HEK293 (cell line): ENCODE data around the gene ASB6.

ENCODE experiments used
- CTCF ChIA-PET: fragments of 350-600 bp; formaldehyde crosslinking; extraction: SDS; loops from one replicate; lab custom pipeline; 2021; ENCODE audit warnings: antibody characterized with exemption; lab: Yijun Ruan, JAX
- POLR2A ChIA-PET: fragments of 300-600 bp; formaldehyde crosslinking; extraction: SDS; loops from one replicate; lab custom pipeline; 2020; ENCODE audit warnings: antibody characterized with exemption, inconsistent platforms; lab: Yijun Ruan, JAX
- H3K27ac ChIP-seq: fragments of 200-500 bp; sonication (Bioruptor generic); 2 replicates; pipeline ENCODE4 v1.5.1; 2014; ENCODE audit warnings: low read depth, low read length, control low read depth, inconsistent platforms; ENCODE audit errors: extremely low read depth
- H3K36me3 ChIP-seq, 2 experiments: fragments of 200-500 bp in 1 of 2; sonication (Bioruptor generic) in 1 of 2; 1 replicate in 1 of 2; 2 replicates in 1 of 2; pipeline ENCODE4 v1.5.1; 2014 to 2017; ENCODE audit warnings: inconsistent platforms in 2 of 2, low read length in 2 of 2; ENCODE audit not compliant: control insufficient read depth in 2 of 2, insufficient read depth in 1 of 2
- H3K4me1 ChIP-seq: fragments of 200-500 bp; sonication (Bioruptor generic); 2 replicates; pipeline ENCODE4 v1.5.1; 2014; ENCODE audit warnings: mild to moderate bottlenecking, low read length, inconsistent platforms; ENCODE audit not compliant: control insufficient read depth, insufficient read depth
- H3K4me3 ChIP-seq: 2 replicates; pipeline ENCODE4 v1.5.1; 2011; ENCODE audit warnings: low read depth, mild to moderate bottlenecking, control low read depth, low read length, moderate library complexity
- H3K9me3 ChIP-seq: fragments of 200-500 bp; sonication (Bioruptor generic); 2 replicates; pipeline ENCODE4 v1.5.1; 2014; ENCODE audit warnings: low read depth, low read length, inconsistent platforms; ENCODE audit not compliant: control insufficient read depth, insufficient read depth
- GLIS1 ChIP-seq: fragments of 450-650 bp; formaldehyde crosslinking; IDR thresholded peaks from 2 replicates; pipeline ENCODE4 v1.5.1; 2016; ENCODE audit warnings: missing biosample characterization, missing genetic modification characterization
- KLF1 ChIP-seq: fragments of 450-650 bp; formaldehyde crosslinking; IDR thresholded peaks from 2 replicates; pipeline ENCODE4 v1.5.1; 2016; ENCODE audit warnings: missing biosample characterization, missing genetic modification characterization
- KLF10 ChIP-seq: fragments of 450-650 bp; IDR thresholded peaks from 2 replicates; pipeline ENCODE4 v1.5.1; 2018; ENCODE audit warnings: missing biosample characterization, mild to moderate bottlenecking, missing genetic modification characterization
- KLF7 ChIP-seq: fragments of 450-650 bp; formaldehyde crosslinking; IDR thresholded peaks from 2 replicates; pipeline ENCODE4 v1.5.1; 2016; ENCODE audit warnings: missing biosample characterization, missing genetic modification characterization, borderline replicate concordance
- OVOL3 ChIP-seq: fragments of 450-650 bp; formaldehyde crosslinking; IDR thresholded peaks from 2 replicates; pipeline ENCODE4 v1.5.1; 2016; ENCODE audit warnings: missing biosample characterization, missing genetic modification characterization
- PRDM10 ChIP-seq: fragments of 450-650 bp; formaldehyde crosslinking; IDR thresholded peaks from 2 replicates; pipeline ENCODE4 v1.5.1; 2016; ENCODE audit warnings: missing biosample characterization, missing genetic modification characterization
- REPIN1 ChIP-seq: fragments of 450-650 bp; formaldehyde crosslinking; IDR thresholded peaks from 2 replicates; pipeline ENCODE4 v1.5.1; 2017; ENCODE audit warnings: missing biosample characterization, missing genetic modification characterization, low read depth
- SP2 ChIP-seq: fragments of 450-650 bp; formaldehyde crosslinking; IDR thresholded peaks from 2 replicates; pipeline ENCODE4 v1.5.1; 2016; ENCODE audit warnings: missing biosample characterization, missing genetic modification characterization
- SP3 ChIP-seq: fragments of 450-650 bp; formaldehyde crosslinking; IDR thresholded peaks from 2 replicates; pipeline ENCODE4 v1.5.1; 2016; ENCODE audit warnings: missing biosample characterization, missing genetic modification characterization
- SP7 ChIP-seq: fragments of 450-650 bp; formaldehyde crosslinking; IDR thresholded peaks from 2 replicates; pipeline ENCODE4 v1.5.1; 2016; ENCODE audit warnings: missing biosample characterization, missing genetic modification characterization
- TCF7L2 ChIP-seq: IDR thresholded peaks from 2 replicates; pipeline ENCODE4 v1.6.1; 2011; ENCODE audit warnings: low read depth, mild to moderate bottlenecking, inconsistent platforms, low read length, moderate library complexity, borderline replicate concordance
- ZBTB7A ChIP-seq: fragments of 450-650 bp; formaldehyde crosslinking; IDR thresholded peaks from 2 replicates; pipeline ENCODE4 v1.5.1; 2016; ENCODE audit warnings: low read depth, missing biosample characterization, missing genetic modification characterization
- ZFP37 ChIP-seq: fragments of 450-650 bp; formaldehyde crosslinking; IDR thresholded peaks from 2 replicates; pipeline ENCODE4 v1.5.1; 2016; ENCODE audit warnings: missing biosample characterization, missing genetic modification characterization
- ZIC2 ChIP-seq: fragments of 450-650 bp; formaldehyde crosslinking; IDR thresholded peaks from 2 replicates; pipeline ENCODE4 v1.5.1; 2016; ENCODE audit warnings: missing biosample characterization, missing genetic modification characterization
- ZNF133 ChIP-seq: fragments of 450-650 bp; formaldehyde crosslinking; IDR thresholded peaks from 2 replicates; pipeline ENCODE4 v1.5.1; 2016; ENCODE audit warnings: missing biosample characterization, missing genetic modification characterization
- ZNF174 ChIP-seq: fragments of 450-650 bp; formaldehyde crosslinking; IDR thresholded peaks from 2 replicates; pipeline ENCODE4 v1.5.0; 2017; ENCODE audit warnings: missing biosample characterization, mild to moderate bottlenecking, missing genetic modification characterization
- ZNF175 ChIP-seq: fragments of 450-650 bp; formaldehyde crosslinking; IDR thresholded peaks from 2 replicates; pipeline ENCODE4 v1.5.1; 2016; ENCODE audit warnings: missing biosample characterization, missing genetic modification characterization
- ZNF19 ChIP-seq: fragments of 450-650 bp; formaldehyde crosslinking; IDR thresholded peaks from 2 replicates; pipeline ENCODE4; 2016; ENCODE audit warnings: missing biosample characterization, missing genetic modification characterization, low read depth
- ZNF2 ChIP-seq: fragments of 450-650 bp; formaldehyde crosslinking; IDR thresholded peaks from 2 replicates; pipeline ENCODE4 v1.5.1; 2016; ENCODE audit warnings: missing biosample characterization, missing genetic modification characterization
- ZNF211 ChIP-seq: fragments of 450-650 bp; formaldehyde crosslinking; IDR thresholded peaks from 2 replicates; pipeline ENCODE4 v1.5.1; 2016; ENCODE audit warnings: low read depth, missing biosample characterization, missing genetic modification characterization
- ZNF248 ChIP-seq: fragments of 450-650 bp; formaldehyde crosslinking; IDR thresholded peaks from 2 replicates; pipeline ENCODE4 v1.5.1; 2017; ENCODE audit warnings: missing biosample characterization, missing genetic modification characterization
- ZNF311 ChIP-seq: fragments of 450-650 bp; formaldehyde crosslinking; IDR thresholded peaks from 2 replicates; pipeline ENCODE4 v1.5.1; 2017; ENCODE audit warnings: missing biosample characterization, missing genetic modification characterization, borderline replicate concordance
- ZNF426 ChIP-seq: fragments of 450-650 bp; formaldehyde crosslinking; IDR thresholded peaks from 2 replicates; pipeline ENCODE4 v1.5.1; 2017; ENCODE audit warnings: missing biosample characterization, missing genetic modification characterization, mild to moderate bottlenecking, inconsistent platforms, moderate library complexity
- ZNF449 ChIP-seq: fragments of 450-650 bp; formaldehyde crosslinking; IDR thresholded peaks from 2 replicates; pipeline ENCODE4 v1.5.1; 2017; ENCODE audit warnings: missing biosample characterization, mild to moderate bottlenecking, missing genetic modification characterization, moderate library complexity
- ZNF544 ChIP-seq: fragments of 450-650 bp; formaldehyde crosslinking; IDR thresholded peaks from 2 replicates; pipeline ENCODE4 v1.5.0; 2017; ENCODE audit warnings: missing biosample characterization, missing genetic modification characterization
- ZNF785 ChIP-seq: fragments of 450-650 bp; formaldehyde crosslinking; IDR thresholded peaks from 2 replicates; pipeline ENCODE4 v1.5.1; 2016; ENCODE audit warnings: missing biosample characterization, missing genetic modification characterization
- TF ChIP-seq, protein P1 (sequence below): fragments of 450-650 bp; formaldehyde crosslinking; IDR thresholded peaks from 2 replicates; pipeline ENCODE4 v1.5.1; 2016; ENCODE audit warnings: missing biosample characterization, missing genetic modification characterization

Gene ASB6, protein sequence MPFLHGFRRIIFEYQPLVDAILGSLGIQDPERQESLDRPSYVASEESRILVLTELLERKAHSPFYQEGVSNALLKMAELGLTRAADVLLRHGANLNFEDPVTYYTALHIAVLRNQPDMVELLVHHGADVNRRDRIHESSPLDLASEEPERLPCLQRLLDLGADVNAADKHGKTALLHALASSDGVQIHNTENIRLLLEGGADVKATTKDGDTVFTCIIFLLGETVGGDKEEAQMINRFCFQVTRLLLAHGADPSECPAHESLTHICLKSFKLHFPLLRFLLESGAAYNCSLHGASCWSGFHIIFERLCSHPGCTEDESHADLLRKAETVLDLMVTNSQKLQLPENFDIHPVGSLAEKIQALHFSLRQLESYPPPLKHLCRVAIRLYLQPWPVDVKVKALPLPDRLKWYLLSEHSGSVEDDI

GRCh38 chr9:129641750-129642585 lies at the start of gene ASB6:
ASB6 (minus strand) TSS chr9:129642151; CDS start chr9:129641999, 152 bp downstream.
- H3K27ac ChIP-seq = peak within 1 kb of the TSS; percentile 70
- H3K4me1 ChIP-seq = peaks cover 11% of the 10 kb centered on the region
- CTCF ChIA-PET = interaction anchor here (0.5 to 3.6 kb wide), 38 partner anchors 10 to 517 kb away, joined by 3 to 30 read pairs (median 4); no protein-coding TSS in a partner anchor
- H3K36me3 ChIP-seq = peaks cover 4 to 30% of the 10 kb centered on the region in 2 experiments; a peak in 1 of 3 replicates
- no peaks in the 10 kb centered on the region for H3K9me3 ChIP-seq
- H3K4me3 ChIP-seq = peak within 1 kb of the TSS; percentile 79
- POLR2A ChIA-PET = interaction anchor here (0.6 to 1.2 kb wide), 2 partner anchors 71 to 96 kb away, joined by 3 read pairs; no protein-coding TSS in a partner anchor
- TF ChIP-seq KLF7 (tag by site-specific recombination) (peak; percentile 60; the same call in 1 of the 2 replicates), ZBTB7A (peak; percentile 89), ZNF2 (tag by site-specific recombination) (no peak; the same call in 1 of the 2 replicates), ZNF19 (tag by site-specific recombination) (no peak), GLIS1 (tag by site-specific recombination) (peak; percentile 65), KLF1 (tag by site-specific recombination) (peak; percentile 66), ZNF426 (no peak), ZNF544 (tag by site-specific recombination) (no peak), ZIC2 (tag by site-specific recombination) (peak; percentile 25; the same call in 1 of the 2 replicates), KLF10 (tag by site-specific recombination) (peak; percentile 92), SP2 (tag by site-specific recombination) (peak; percentile 93), ZNF175 (tag by site-specific recombination) (no peak), TCF7L2 (no peak), ZNF133 (no peak), ZNF248 (tag by site-specific recombination) (no peak), ZNF311 (tag by site-specific recombination) (no peak), ZNF211 (tag by site-specific recombination) (no peak), ZFP37 (tag by site-specific recombination) (no peak), PRDM10 (tag by site-specific recombination) (peak; percentile 77), SP3 (peak; percentile 91), REPIN1 (tag by site-specific recombination) (peak; percentile 56; the same call in 1 of the 2 replicates), ZNF174 (tag by site-specific recombination) (no peak), OVOL3 (tag by site-specific recombination) (no peak), ZNF785 (no peak), ZNF449 (tag by site-specific recombination) (peak; percentile 47; the same call in 1 of the 2 replicates), SP7 (tag by site-specific recombination) (peak; percentile 92)
- TF ChIP-seq, protein P1, sequence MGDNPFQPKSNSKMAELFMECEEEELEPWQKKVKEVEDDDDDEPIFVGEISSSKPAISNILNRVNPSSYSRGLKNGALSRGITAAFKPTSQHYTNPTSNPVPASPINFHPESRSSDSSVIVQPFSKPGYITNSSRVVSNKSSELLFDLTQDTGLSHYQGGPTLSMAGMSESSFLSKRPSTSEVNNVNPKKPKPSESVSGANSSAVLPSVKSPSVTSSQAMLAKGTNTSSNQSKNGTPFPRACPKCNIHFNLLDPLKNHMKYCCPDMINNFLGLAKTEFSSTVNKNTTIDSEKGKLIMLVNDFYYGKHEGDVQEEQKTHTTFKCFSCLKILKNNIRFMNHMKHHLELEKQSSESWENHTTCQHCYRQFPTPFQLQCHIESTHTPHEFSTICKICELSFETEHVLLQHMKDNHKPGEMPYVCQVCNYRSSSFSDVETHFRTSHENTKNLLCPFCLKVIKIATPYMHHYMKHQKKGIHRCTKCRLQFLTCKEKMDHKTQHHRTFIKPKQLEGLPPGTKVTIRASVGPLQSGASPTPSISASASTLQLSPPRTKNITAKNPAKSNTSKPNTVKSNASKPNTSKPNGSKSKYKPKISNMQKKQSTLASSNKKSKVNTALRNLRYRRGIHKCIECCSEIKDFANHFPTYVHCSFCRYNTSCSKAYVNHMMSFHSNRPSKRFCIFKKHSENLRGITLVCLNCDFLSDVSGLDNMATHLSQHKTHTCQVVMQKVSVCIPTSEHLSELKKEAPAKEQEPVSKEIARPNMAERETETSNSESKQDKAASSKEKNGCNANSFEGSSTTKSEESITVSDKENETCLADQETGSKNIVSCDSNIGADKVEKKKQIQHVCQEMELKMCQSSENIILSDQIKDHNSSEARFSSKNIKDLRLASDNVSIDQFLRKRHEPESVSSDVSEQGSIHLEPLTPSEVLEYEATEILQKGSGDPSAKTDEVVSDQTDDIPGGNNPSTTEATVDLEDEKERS = no peak
